GM10266 (cell line): ENCODE measurements around the gene FNDC4.

Experiments used
- DNase-seq: peaks from one replicate; pipeline ENCODE4 v3.0.0; 2012; ENCODE audit errors: extremely low spot score
- TF ChIP-seq, protein P1 (sequence below): IDR thresholded peaks from 2 replicates; pipeline ENCODE4 v1.5.1; 2012; ENCODE audit warnings: mild to moderate bottlenecking, low read depth; ENCODE audit not compliant: control insufficient read depth, insufficient read depth; ENCODE audit errors: missing control alignments

FNDC4 gene

DNA sequence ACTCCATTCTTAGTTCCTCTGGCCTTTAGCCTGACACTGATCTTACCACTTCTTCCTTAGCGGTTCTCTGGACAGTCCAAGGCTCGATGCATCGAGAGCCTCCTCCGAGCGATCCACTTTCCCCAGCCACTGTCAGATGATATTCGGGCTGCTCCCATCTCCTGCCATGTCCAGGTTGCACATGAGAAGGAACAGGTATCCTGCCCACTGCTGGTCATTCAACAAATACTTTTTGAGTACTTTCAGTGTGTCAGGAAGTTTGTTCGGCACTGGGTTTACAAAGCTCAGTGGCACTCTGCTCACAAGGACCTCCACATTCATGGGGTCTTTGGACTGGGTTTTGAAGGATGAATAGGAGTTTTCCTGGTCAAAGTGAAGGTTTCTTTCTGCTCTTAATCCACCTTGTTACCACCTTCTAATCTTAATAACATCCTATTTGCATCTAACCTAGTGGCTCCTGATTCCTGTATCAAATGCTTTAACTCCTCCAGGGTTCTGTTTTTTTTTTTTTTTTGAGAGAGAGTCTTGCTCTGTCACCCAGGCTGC, 27.5 kb upstream of the FNDC4 start:
- TF ChIP-seq, protein P1, sequence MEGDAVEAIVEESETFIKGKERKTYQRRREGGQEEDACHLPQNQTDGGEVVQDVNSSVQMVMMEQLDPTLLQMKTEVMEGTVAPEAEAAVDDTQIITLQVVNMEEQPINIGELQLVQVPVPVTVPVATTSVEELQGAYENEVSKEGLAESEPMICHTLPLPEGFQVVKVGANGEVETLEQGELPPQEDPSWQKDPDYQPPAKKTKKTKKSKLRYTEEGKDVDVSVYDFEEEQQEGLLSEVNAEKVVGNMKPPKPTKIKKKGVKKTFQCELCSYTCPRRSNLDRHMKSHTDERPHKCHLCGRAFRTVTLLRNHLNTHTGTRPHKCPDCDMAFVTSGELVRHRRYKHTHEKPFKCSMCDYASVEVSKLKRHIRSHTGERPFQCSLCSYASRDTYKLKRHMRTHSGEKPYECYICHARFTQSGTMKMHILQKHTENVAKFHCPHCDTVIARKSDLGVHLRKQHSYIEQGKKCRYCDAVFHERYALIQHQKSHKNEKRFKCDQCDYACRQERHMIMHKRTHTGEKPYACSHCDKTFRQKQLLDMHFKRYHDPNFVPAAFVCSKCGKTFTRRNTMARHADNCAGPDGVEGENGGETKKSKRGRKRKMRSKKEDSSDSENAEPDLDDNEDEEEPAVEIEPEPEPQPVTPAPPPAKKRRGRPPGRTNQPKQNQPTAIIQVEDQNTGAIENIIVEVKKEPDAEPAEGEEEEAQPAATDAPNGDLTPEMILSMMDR: no peak
- DNase-seq: no peak

DNA sequence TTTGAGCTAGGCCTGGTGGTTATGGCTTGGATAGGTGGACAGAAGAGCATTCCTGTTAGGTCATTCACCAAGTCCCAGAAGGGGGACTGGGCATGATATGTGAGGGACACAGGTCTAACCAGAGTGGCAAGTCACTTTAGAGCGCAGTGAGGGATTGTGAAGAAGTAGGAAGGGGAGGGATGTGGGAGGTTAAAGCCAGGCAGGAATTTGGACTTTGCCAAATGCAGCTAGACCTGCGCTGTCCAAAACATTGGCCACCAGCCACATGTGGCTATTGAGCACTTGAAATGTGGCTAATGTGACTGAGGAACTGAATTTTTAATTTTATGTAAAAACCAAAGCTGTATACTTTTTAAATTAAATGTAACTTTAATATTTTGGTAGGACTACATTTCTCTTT, 25.3 kb upstream of the FNDC4 start:
- DNase-seq: no peak
- TF ChIP-seq, protein P1: no peak

DNA sequence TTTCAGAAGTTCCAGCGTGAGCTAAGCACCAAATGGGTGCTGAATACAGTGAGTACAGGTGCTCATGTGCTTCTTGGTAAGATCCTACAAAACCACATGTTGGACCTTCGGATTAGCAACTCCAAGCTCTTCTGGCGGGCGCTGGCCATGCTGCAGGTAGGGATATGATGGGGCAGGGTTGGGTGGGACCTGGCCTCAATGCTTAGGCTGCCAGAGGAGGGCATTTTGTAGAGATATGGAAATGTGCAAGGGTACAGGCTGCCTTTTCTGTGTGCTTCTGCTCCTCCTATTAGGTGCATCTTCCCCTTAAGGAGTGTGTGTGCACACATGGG, 23.7 kb upstream of the FNDC4 start:
- TF ChIP-seq, protein P1: no peak
- DNase-seq: no peak

DNA sequence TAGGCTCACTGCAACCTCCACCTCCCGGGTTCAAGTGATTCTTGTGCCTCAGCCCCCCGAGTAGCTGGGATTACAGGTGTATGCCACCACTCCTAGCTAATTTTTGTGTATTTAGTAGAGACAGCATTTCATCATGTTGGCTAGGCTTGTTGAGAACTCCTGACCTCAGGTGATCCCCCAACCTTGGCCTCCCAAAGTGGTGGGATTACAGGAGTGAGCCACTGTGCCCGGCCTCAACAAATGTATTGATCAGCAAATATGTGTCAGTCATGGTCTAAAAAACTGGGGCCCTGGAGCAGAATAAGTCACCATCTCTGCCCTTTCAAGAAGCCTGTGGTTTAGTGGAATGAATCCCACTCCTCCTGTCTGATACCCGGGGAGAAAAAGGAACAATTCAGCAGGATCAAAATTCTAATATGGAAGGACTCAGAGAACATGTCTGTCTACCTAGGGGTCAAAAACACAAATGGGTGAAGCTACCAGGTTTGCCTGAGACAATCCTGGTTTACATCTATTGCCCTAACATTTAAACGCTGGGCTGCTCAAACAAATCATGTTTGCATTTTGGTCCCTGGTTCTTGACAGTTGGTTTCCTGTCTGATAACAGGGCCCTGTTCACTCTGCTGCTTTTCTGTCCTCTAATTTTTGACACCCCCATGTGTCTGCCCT, 23.2 kb upstream of the FNDC4 start:
- no peak for DNase-seq
- TF ChIP-seq, protein P1: no peak

DNA sequence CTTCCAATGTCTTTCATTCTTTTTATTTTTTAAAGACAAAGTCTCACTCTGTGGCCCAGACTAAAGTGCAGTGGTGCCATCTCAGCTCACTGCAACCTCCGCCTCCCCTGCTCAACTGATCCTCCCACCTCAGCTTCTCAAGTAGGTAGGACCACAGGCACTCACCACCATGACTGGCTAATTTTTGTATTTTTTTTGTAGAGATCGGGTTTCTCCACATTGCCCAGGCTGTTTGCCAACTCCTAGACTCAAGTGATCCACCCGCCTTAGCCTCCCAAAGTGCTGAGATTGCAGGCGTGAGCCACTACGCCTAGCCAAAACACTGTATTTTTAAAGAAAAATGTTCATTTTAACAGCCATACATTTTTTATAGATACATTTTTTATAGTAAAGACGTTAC, 14.3 kb upstream of the FNDC4 start:
- no peak for DNase-seq
- TF ChIP-seq, protein P1: no peak

DNA sequence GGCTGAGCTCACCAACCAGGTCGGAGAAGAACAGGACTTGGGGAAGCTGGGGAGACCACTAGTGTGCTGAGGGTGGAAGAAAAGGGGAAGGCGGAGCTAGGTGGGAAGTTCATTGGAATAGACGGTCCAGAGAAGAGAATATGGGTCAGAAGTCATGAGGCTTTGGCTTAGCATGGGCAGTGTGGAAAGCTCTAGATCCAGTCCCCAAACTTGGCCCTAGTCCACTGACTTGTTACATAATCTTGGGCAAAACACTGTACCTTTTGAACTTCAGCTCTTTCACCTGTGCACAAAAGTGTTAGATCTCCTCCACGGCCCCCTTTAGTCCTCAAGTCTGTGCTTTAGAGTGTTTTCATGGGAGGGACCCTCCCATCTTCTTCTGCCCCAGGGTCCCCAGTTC, 12.3 kb upstream of the FNDC4 start:
- no peak for DNase-seq
- TF ChIP-seq, protein P1: no peak

DNA sequence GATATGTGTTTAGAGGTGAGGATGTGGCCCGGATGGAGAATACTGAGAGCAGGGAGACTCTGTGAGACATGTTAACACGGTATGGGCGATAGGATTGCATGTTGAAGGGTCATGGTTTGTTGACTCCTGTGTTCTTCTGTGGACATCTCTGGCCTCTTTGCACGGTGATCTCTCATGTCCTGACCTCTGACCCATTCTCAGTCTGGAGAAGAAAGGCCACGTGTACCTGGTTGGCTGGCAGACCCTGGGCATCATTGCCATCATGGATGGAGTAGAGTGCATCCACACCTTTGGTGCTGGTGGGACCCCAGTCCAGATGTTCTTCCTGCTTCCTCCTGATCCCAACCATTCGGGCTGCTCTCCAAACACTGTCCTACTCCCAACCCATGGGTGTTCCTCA, 11.6 kb upstream of the FNDC4 start:
- TF ChIP-seq, protein P1: no peak
- DNase-seq: no peak
